HG03354 (cell line): Measurements from ENCODE around the gene C4orf51.

Source experiments
- ATAC-seq: cut with Tn5 transposase; IDR thresholded peaks from one replicate; pipeline ENCODE4 v1.9.1; 2021; ENCODE audit warnings: mild to moderate bottlenecking; ENCODE audit not compliant: unreplicated experiment, poor library complexity, severe bottlenecking

The C4orf51 gene

DNA sequence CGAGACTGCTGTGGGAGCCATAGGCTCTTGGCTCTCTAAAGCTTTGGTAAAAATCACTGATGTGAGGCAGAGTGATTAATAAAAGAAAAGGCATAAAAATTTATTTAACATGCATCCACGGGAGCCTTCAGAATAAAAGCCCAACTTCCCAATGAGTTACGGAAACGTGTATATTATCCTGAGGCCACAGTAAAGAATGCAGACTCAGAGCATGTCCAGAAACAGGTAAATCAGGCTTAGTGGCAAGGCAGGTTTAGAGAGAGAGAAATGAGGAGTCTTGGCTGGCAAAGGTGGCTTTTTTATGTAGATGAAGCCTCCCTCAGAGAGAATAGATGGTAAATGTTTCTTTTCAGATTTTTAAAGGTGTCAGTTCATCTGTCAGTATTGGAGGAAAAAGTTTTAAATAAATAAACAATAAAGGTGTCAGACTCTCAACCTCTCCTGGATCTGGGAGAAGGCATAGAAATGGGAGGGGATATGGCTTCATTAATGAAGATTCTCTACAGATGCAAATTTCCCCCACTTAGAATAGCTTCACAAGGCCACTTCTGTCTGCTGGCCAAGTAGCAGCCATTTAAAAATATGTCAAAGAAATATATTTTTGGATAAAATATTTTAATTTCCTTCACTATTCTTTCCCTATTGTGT, 24.0 kb downstream of the C4orf51 start:
- ATAC-seq = no peak

DNA sequence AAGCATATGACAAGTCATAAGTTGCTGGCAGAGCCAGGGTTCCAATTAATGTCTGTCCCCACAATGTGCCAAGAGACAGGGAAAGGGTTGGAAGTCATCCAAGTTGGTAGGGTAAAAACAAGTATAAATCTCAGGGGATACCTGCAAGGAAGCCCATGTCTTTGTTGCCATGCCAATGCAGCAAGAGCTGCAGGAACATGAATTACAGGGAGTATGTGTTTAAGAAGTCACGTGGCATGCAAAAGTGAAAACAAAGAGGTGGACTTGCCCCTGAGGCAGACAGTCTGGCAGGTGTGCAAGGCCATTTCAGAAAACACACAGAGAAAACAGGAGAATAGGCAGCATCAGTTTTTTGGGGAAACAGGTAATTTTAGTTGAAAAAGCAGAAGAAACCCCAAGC, 29.4 kb downstream of the C4orf51 start:
- ATAC-seq = no peak

DNA sequence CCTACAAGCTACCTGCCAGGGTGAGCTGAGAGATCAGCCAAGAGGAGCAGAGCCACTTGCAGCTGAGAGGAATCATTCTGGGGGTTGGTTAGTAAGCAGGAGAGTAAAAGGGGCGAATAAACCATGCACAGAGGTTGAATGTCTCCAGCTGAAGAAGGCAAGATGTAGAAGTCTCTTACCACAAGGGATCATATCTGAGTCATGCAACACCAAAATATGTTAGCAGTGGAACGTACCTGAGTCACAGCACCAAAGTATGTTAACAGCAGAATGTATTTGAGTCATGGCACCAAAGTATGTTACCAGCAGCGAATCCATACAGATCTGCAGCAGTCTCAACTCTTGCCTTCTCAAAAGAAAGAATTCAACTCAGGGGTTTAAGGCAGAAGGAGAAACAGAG, 29.9 kb downstream of the C4orf51 start:
- peak; percentile 87 for ATAC-seq

GRCh38 chr4:145716200-145716599, 36.3 kb downstream of the C4orf51 start:
- ATAC-seq = no peak

GRCh38 chr4:145716661-145717200, 36.8 kb downstream of the C4orf51 start:
- no peak for ATAC-seq

DNA sequence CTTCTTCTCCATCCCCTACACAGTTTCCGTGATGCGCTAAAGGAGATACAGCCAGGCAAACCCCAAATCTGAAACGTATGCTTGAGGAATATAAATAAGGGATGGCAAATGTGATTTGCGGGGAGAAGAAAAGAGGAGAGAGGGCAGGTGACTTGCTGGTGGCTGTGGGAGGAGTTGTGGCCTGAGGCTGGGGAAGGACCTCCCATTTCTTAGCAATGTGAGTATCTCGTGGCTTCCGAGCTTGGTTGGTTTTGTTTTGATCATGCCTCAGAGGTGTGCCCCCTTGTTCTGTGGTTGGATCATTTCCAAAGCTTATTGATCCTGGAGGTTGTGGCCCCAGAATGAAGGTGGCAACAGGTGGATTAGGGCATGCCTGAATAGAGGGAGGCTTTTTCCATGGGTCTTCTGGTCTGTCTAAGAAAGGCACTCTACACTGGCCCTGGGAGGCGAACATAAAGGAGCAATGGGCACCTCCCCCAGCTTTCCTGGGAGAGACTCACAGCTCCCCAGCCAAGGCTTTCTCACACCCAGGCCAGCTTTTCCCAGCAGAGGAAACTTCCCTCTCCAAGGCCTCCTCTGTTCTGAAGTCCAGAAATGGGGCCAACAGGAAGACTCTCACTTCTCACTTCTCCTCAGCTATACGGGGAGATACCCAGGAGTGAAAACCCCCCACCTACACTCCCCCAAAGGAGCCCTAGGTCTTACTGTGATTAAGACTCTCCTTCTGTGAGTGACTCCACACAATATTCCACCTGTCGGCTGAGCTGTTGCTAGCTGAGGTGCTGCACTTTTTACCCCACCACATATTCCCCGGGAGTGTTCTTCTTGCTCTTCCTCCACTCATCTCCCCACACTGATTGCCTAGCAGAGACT, 40.0 kb downstream of the C4orf51 start:
- peak; percentile 73 for ATAC-seq

DNA sequence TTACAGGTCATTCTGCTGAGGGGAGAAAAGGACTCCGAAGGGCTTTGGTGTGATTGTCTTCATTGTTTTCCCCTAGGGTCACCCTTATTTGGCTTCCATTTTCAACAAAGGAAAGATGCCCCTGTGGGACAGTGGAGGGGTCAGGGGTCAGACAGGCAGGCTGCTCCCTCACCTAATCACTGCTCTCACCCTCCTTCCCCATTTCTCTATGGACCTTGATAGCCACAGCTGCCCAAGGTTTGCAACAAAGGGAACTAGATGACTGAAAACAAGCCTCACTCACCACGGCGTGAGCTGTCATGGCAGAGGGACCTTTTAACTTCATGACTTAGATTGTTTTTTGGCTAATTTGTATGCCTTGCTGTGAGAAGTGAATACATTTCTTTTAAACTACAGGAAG, 40.7 kb downstream of the C4orf51 start:
- peak; percentile 26 for ATAC-seq

GRCh38 chr4:145722561-145722960, 42.6 kb downstream of the C4orf51 start:
- ATAC-seq = no peak

GRCh38 chr4:145723336-145723735, 43.4 kb downstream of the C4orf51 start:
- no peak for ATAC-seq

DNA sequence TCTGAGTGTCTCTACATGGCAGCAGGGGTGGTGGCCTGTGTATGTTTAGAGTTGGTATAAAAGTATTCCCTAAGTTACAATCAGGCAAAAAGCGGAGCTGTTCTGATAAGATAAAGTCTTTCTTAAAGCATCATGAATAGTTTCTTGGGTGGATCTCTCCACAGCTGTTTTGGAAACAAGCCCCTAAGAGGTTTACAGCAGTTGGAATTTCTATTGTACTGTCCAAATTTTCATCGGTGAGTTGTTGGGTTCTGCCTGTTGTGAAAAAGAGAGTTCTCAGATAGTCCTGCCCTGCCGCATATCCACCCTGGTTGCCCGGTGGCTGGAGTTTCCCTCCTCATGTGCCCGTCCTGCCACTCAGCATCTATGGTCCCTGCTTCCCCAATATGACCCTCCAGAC, 50.1 kb downstream of the C4orf51 start:
- ATAC-seq = no peak

DNA sequence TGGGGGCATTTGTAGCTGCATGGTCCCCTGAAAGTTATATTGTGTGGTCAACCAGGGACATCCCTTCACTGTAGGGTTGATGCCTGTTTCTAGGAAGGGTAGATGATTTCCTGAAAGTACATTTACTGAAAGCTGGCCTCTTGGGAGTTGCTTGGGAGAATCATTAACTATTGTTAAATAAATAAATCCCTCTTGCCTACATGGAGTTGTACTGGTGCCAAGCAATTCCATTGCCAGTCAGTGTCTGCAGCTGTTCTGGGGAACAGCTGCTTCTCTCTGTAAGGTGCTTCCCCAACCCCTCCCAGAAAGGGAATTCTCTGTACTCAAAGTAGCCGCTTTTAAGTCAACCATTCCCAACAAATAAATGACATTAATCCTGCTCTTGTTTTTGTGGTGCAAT, 51.1 kb downstream of the C4orf51 start:
- ATAC-seq = no peak

DNA sequence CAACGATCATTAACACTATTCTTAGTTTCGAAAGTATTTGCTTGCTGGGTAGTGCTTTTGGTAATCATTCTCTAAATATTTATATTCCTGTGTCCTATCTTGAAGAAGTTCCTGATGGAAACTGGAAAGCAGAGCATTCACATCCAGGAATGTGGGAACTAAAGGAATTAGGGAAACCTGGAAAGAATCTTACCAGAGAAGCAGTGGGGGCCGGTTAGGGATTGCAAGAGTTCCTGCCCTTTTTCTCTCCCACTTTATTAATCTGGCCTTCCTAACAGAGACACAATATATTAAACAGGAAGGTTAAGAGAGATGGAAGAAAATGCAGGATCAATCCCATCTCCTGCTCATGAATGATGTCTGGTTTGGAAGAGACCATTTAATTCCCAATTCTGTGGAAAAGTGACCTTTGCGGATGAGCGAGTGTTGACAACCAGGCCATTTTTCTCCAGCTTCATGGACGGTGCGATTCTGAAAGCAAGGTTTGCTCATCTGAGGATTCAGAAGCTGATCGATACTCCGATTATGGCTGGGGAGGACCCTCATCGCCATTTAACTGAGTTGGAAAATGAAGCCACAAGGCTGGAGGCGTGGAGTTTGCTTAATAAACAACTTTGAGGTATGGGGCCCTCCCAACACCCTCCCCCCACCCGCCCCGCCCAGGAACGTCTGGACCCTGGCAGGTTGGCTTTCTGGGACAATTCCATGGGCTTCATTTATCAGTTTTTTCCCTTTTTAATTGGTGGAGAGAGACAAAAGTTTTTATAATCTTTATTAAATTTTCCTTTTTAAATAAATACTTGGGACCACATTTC, 52.3 kb downstream of the C4orf51 start:
- no peak for ATAC-seq

- ATAC-seq = peak; percentile 89
Observed at GRCh38 chr4:145732895-145733880, 53.2 kb downstream of the C4orf51 start.

- no peak for ATAC-seq
Observed at GRCh38 chr4:145734031-145734430, 54.1 kb downstream of the C4orf51 start.

GRCh38 chr4:145734576-145735346, 54.8 kb downstream of the C4orf51 start:
- no peak for ATAC-seq

- ATAC-seq = no peak
Observed at GRCh38 chr4:145735347-145735675, 55.4 kb downstream of the C4orf51 start.

GRCh38 chr4:145735827-145736226, 55.9 kb downstream of the C4orf51 start:
- no peak for ATAC-seq

DNA sequence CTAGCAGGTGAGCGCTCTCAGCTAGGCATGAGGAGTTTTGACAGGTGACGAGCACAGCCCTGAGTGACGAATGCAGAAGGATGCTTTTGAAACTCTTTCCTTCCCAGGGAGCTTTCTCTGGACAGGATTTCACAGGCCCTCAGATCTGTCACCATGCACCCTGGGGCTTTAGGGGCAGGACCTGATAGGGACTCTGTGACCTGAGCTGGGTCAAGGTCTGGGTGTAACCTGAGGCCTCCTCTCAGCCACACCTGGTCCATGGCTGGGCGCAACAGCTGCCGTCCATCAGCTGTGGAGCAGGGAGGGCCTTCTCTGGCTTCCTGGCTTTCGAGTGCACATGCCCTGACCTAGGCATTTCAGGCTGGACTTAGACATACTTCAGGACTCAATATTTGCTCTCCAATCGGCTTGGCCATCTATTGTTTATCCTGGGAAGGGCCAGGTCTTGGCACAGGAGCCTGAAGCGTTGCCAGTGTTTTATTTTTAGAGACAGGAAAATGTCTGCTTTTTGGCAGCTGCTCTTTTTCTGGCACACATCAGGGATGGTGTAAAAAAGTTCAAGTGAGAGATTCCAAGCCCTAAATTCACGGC, 56.4 kb downstream of the C4orf51 start:
- no peak for ATAC-seq
